ENCODE data around the gene MOV10. TPM values are rescaled to one million over a fixed set of nuclear protein-coding genes. Genes with fewer than 3 reads are reported as not detected.

MOV10 gene
- total and polyA plus RNA-seq, 2 of the 13 experiments (the other 11 are each of a cell fraction or from before 2014, with no cell fraction given): 56.4 to 58.2 TPM

- TF ChIP-seq KAT7 (CRISPR knock-in tag; IDR thresholded peaks at IDR 0.05; ENCODE audit: borderline replicate concordance): no peak
- TF ChIP-seq POGK (CRISPR knock-in tag; conservative IDR thresholded peaks at IDR 0.05): no peak
- TF ChIP-seq ZNF510 (CRISPR knock-in tag; IDR thresholded peaks at IDR 0.05; ENCODE audit: low read depth): no peak
- no peak for TF ChIP-seq ELF4 (CRISPR knock-in tag; IDR thresholded peaks at IDR 0.05; ENCODE audit: borderline replicate concordance)
- no peak for TF ChIP-seq ARID3A (IDR thresholded peaks at IDR 0.05; ENCODE audit: low read depth, low read length)
- TF ChIP-seq SKI (IDR thresholded peaks at IDR 0.05; ENCODE audit: partially characterized antibody): no peak
- no peak for TF ChIP-seq RARA (CRISPR knock-in tag; IDR thresholded peaks at IDR 0.05)
- no peak for TF ChIP-seq ZNF7 (CRISPR knock-in tag; IDR thresholded peaks at IDR 0.05)
- no peak for TF ChIP-seq NR2C2 (CRISPR knock-in tag; IDR thresholded peaks at IDR 0.05; ENCODE audit: borderline replicate concordance)
- no peak for TF ChIP-seq ZNF776 (CRISPR knock-in tag; IDR thresholded peaks at IDR 0.05)
- TF ChIP-seq MYPOP (CRISPR knock-in tag; IDR thresholded peaks at IDR 0.05): no peak
- no peak for TF ChIP-seq ZKSCAN1 (IDR thresholded peaks at IDR 0.05; ENCODE audit: low read length)
These were observed 23.3 kb upstream of the MOV10 start (continued) for GRCh38 chr1:112651205-112651604.
